K562 (cell line): Measurements from ENCODE around the gene MYLK4. TPM values are rescaled to one million over a fixed set of nuclear protein-coding genes. Genes with fewer than 3 reads are reported as not detected.

ENCODE experiments used
- CBFA2T3 ChIP-seq: fragments of 450-650 bp; IDR thresholded peaks from 2 replicates; pipeline ENCODE4 v1.6.1; 2017
- DMBX1 ChIP-seq: fragments of 250-450 bp; sonication (Bioruptor Pico); IDR thresholded peaks from 2 replicates; pipeline ENCODE4 v1.8.0; 2022; ENCODE audit warnings: inconsistent platforms, mild to moderate bottlenecking, moderate library complexity, borderline replicate concordance
- DPF2 ChIP-seq: fragments of 450-650 bp; IDR thresholded peaks from 2 replicates; pipeline ENCODE4 v1.6.1; 2016
- FOXK1 ChIP-seq: sonication (generic); formaldehyde crosslinking; IDR thresholded peaks from 2 replicates; pipeline ENCODE4 v1.8.0; 2022; ENCODE audit warnings: missing genetic modification reagents, mild to moderate bottlenecking, borderline replicate concordance
- GABPA ChIP-seq: fragments of 200-800 bp; sonication (Bioruptor generic); conservative IDR thresholded peaks from 2 replicates; pipeline ENCODE4 v1.6.1; 2016; ENCODE audit warnings: low read depth, missing genetic modification characterization, missing compliant biosample characterization
- NEUROD1 ChIP-seq: fragments of 150-350 bp; IDR thresholded peaks from 2 replicates; pipeline ENCODE4 v1.6.1; 2014; ENCODE audit warnings: borderline replicate concordance, low read length, low read depth; ENCODE audit not compliant: partially characterized antibody
- RFX7 ChIP-seq: fragments of 250-450 bp; sonication (Bioruptor Pico); IDR thresholded peaks from 2 replicates; pipeline ENCODE4 v1.5.1; 2021; ENCODE audit warnings: mild to moderate bottlenecking
- RNF2 ChIP-seq: sonication (generic); IDR thresholded peaks from 2 replicates; pipeline ENCODE4 v1.6.1; 2016
- SOX6 ChIP-seq: fragments of 450-650 bp; IDR thresholded peaks from 2 replicates; pipeline ENCODE4 v1.6.1; 2014; ENCODE audit warnings: mild to moderate bottlenecking
- TBP ChIP-seq: optimal IDR thresholded peaks from 2 replicates; pipeline ENCODE3; 2011; ENCODE audit warnings: low read depth, low read length, improper control_type of control experiment
- TEAD1 ChIP-seq, 2 experiments: fragments of 450-650 bp in 1 of 2; sonication (generic) in 1 of 2; formaldehyde crosslinking; IDR thresholded peaks; 2 replicates each; pipeline versions ENCODE4 v1.4.0 to v1.8.0; 2020 to 2022; ENCODE audit warnings: mild to moderate bottlenecking in 2 of 2, missing genetic modification reagents in 1 of 2
- TEAD4 ChIP-seq, 2 experiments: sonication (generic) in 1 of 2; formaldehyde crosslinking in 1 of 2; IDR thresholded peaks; 2 replicates each; pipeline versions ENCODE4 v1.6.1 to v1.8.0; 2012 to 2022; ENCODE audit warnings: borderline replicate concordance in 1 of 2, inconsistent platforms in 1 of 2, low read length in 1 of 2, mild to moderate bottlenecking in 1 of 2, missing genetic modification reagents in 1 of 2
- TRIM24 ChIP-seq, 2 experiments: fragments of 450-650 bp; IDR thresholded peaks; 2 replicates each; pipeline ENCODE4 v1.6.1; 2016
- ZBTB7A ChIP-seq: IDR thresholded peaks from 2 replicates; pipeline ENCODE4 v1.6.1; 2011; ENCODE audit warnings: low read depth, mild to moderate bottlenecking, low read length, moderate library complexity, borderline replicate concordance; ENCODE audit not compliant: control insufficient read depth
- ZBTB8A ChIP-seq: fragments of 450-650 bp; IDR thresholded peaks from 2 replicates; pipeline ENCODE4 v1.6.1; 2018; ENCODE audit warnings: mild to moderate bottlenecking, moderate library complexity; ENCODE audit not compliant: partially characterized antibody
- ZNF311 ChIP-seq: fragments of 250-450 bp; sonication (Bioruptor Pico); IDR thresholded peaks from 2 replicates; pipeline ENCODE4 v1.4.0; 2020; ENCODE audit warnings: mild to moderate bottlenecking, moderate library complexity
- ZNF589 ChIP-seq: fragments of 200-800 bp; sonication (Bioruptor generic); IDR thresholded peaks from 2 replicates; pipeline ENCODE4 v1.6.1; 2016; ENCODE audit warnings: low read depth, missing genetic modification characterization, missing compliant biosample characterization
- polyA plus RNA-seq, 8 experiments: library from polyadenylated mRNA; depleted of rRNA in 4 of 8; stranded (reverse) in 5 of 8; unstranded in 3 of 8; fragments of >200 nt; fragmentation: Nextera tagmentation in 2 of 8; fragmentation: Illumina TruSeq in 1 of 8; extraction: Ambion mirVana in 2 of 8; extraction: Trizol in 1 of 8; gene quantifications; 2 replicates each; pipeline versions ENCODE4 v1.2.1 to v1.2.3, GENCODE V29; 2011 to 2014; ENCODE audit warnings: inconsistent platforms in 1 of 8, missing spikeins in 1 of 8
- total RNA-seq, 7 experiments: library from RNA; depleted of rRNA in 6 of 7; stranded (reverse); fragments of >200 nt in 6 of 7; fragmentation: Illumina TruSeq in 2 of 7; extraction: Trizol in 2 of 7; gene quantifications; 2 replicates each; pipeline versions ENCODE4 v1.2.1 to v1.2.3, GENCODE V29; 2011 to 2021; ENCODE audit warnings: low replicate concordance in 1 of 7
- TF ChIP-seq, protein P1 (sequence below), 2 experiments: IDR thresholded peaks; 2 replicates each; pipeline ENCODE4 v1.6.1; 2012; ENCODE audit warnings: improper control_type of control experiment in 2 of 2, low read depth in 2 of 2, low read length in 2 of 2, borderline replicate concordance in 1 of 2
- TF ChIP-seq, protein P2 (sequence below): fragments of 450-650 bp; IDR thresholded peaks from 2 replicates; pipeline ENCODE4 v1.6.1; 2014; ENCODE audit warnings: low read depth, mild to moderate bottlenecking, moderate library complexity, borderline replicate concordance
- TF ChIP-seq, protein P3 (sequence below), 2 experiments: fragments of 450-650 bp; IDR thresholded peaks; 2 replicates each; pipeline ENCODE4 v1.6.1; 2016

The MYLK4 gene
- total and polyA plus RNA-seq, 9 of the 15 experiments (the other 6 are each of a cell fraction or from before 2014, with no cell fraction given), result 0.01 to 0.15 (median 0.06) TPM

DNA sequence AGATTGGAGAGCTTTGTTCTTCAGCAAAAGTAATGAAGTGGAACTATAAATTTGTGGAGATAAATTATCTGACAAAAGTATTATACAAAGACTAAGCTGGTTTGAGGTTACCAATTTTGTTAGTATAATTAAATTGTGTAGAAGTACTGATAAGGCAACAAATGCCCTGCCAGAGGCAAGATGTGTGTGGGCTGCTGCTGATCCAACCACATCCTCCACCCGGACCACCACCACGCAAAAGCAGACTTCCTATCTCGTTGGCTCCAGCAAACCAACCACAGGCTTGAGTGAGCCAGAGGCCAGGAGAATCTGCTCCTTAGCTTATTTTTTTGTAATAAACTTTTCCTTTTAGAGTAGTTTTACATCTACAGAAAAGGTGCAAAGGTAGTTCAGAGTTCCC is 1.1 kb upstream of the MYLK4 start (continued):
- TF ChIP-seq TBP (peak; percentile 12), TRIM24 (IDR thresholded peaks at IDR 0.05) (0 out of 4 replicates have a peak, but pooled peaks of 1 of the 2 experiments have one; percentile 27), FOXK1 (CRISPR knock-in tag) (no peak), ZNF589 (CRISPR knock-in tag) (0 out of 2 replicates have a peak, but pooled peaks have one; percentile 63), DMBX1 (CRISPR knock-in tag) (no peak), NEUROD1 (peak; percentile 43), ZBTB8A (no peak), ZNF311 (CRISPR knock-in tag) (no peak), DPF2 (peak; percentile 52; the same call in 1 of the 2 replicates), TEAD1 (CRISPR knock-in tag; IDR thresholded peaks at IDR 0.05) (no peak), SOX6 (peak; percentile 33; the same call in 1 of the 2 replicates), RNF2 (peak; percentile 52; the same call in 1 of the 2 replicates), GABPA (peak; percentile 43; the same call in 1 of the 2 replicates), CBFA2T3 (peak; percentile 80), RFX7 (no peak), TEAD4 (IDR thresholded peaks at IDR 0.05; ENCODE audit: low read length) (peak; percentile 90), TEAD4 (CRISPR knock-in tag; IDR thresholded peaks at IDR 0.05; ENCODE audit: borderline replicate concordance) (no peak), ZBTB7A (peak; percentile 44; the same call in 1 of the 2 replicates)
- TF ChIP-seq, protein P1, sequence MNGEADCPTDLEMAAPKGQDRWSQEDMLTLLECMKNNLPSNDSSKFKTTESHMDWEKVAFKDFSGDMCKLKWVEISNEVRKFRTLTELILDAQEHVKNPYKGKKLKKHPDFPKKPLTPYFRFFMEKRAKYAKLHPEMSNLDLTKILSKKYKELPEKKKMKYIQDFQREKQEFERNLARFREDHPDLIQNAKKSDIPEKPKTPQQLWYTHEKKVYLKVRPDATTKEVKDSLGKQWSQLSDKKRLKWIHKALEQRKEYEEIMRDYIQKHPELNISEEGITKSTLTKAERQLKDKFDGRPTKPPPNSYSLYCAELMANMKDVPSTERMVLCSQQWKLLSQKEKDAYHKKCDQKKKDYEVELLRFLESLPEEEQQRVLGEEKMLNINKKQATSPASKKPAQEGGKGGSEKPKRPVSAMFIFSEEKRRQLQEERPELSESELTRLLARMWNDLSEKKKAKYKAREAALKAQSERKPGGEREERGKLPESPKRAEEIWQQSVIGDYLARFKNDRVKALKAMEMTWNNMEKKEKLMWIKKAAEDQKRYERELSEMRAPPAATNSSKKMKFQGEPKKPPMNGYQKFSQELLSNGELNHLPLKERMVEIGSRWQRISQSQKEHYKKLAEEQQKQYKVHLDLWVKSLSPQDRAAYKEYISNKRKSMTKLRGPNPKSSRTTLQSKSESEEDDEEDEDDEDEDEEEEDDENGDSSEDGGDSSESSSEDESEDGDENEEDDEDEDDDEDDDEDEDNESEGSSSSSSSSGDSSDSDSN (IDR thresholded peaks at IDR 0.05; ENCODE audit: borderline replicate concordance in 1 of 2, low read depth in 2 of 2, low read length in 2 of 2), result 0 out of 4 replicates have a peak, but pooled peaks of 1 of the 2 experiments have one; percentile 27
- TF ChIP-seq, protein P2, sequence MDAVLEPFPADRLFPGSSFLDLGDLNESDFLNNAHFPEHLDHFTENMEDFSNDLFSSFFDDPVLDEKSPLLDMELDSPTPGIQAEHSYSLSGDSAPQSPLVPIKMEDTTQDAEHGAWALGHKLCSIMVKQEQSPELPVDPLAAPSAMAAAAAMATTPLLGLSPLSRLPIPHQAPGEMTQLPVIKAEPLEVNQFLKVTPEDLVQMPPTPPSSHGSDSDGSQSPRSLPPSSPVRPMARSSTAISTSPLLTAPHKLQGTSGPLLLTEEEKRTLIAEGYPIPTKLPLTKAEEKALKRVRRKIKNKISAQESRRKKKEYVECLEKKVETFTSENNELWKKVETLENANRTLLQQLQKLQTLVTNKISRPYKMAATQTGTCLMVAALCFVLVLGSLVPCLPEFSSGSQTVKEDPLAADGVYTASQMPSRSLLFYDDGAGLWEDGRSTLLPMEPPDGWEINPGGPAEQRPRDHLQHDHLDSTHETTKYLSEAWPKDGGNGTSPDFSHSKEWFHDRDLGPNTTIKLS, result no peak
- TF ChIP-seq, protein P3, sequence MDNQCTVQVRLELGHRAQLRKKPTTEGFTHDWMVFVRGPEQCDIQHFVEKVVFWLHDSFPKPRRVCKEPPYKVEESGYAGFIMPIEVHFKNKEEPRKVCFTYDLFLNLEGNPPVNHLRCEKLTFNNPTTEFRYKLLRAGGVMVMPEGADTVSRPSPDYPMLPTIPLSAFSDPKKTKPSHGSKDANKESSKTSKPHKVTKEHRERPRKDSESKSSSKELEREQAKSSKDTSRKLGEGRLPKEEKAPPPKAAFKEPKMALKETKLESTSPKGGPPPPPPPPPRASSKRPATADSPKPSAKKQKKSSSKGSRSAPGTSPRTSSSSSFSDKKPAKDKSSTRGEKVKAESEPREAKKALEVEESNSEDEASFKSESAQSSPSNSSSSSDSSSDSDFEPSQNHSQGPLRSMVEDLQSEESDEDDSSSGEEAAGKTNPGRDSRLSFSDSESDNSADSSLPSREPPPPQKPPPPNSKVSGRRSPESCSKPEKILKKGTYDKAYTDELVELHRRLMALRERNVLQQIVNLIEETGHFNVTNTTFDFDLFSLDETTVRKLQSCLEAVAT (IDR thresholded peaks at IDR 0.05), result no peak
